ENCODE data around the gene MUC5B.
"Not testable (repeated sequence)": the region's sequence is repeated elsewhere in the genome, so short reads cannot be mapped to it uniquely, and the experiment has no call there.

The MUC5B gene

DNA sequence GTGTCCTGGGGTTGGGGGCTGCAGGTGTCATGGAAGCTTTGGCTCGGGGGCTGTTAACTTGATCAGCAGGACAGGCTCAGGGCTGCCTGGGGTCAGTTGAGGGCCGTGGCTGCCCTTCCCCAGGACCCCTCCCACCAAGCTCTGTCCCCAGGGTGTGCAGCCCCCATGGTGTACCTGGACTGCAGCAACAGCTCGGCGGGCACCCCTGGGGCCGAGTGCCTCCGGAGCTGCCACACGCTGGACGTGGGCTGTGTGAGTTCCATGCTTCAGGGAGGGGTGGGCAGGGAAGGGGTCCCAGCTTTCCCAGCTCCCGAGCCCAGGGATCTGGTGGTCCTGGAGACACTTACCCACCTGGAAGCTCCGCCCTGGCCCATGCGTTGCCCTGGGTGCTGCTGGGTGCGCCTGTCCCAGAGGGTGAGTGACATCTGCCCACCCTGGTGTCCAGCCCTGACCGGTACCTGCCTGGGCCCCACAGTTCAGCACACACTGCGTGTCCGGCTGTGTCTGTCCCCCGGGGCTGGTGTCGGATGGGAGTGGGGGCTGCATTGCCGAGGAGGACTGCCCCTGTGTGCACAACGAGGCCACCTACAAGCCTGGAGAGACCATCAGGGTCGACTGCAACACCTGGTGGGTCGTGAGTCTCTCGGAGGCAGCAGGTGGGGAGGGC, 11.3 kb downstream of the MUC5B start:
- no peak for DNase-seq

DNA sequence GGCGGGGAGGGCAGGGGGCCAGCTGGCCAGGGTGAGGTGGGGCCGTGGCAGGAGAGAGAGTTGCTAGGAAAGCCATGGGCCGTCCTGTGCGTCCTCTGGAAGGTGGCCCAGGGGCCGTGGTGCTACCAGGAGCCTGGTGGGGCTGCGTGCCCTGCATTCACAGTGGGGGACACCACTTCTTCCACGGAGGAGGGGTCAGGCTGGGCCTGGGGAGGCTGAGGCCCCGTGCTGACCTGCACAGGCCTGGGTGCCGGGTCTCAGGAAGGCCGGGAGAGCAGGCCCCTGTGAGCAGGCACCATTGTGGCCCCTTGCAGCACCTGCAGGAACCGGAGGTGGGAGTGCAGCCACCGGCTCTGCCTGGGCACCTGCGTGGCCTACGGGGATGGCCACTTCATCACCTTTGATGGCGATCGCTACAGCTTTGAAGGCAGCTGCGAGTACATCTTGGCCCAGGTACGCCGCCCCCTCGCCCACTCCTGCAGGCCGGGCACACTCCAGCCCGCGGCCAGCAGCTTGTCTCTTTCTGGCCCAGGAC, 12.0 kb downstream of the MUC5B start:
- no peak for DNase-seq

DNA sequence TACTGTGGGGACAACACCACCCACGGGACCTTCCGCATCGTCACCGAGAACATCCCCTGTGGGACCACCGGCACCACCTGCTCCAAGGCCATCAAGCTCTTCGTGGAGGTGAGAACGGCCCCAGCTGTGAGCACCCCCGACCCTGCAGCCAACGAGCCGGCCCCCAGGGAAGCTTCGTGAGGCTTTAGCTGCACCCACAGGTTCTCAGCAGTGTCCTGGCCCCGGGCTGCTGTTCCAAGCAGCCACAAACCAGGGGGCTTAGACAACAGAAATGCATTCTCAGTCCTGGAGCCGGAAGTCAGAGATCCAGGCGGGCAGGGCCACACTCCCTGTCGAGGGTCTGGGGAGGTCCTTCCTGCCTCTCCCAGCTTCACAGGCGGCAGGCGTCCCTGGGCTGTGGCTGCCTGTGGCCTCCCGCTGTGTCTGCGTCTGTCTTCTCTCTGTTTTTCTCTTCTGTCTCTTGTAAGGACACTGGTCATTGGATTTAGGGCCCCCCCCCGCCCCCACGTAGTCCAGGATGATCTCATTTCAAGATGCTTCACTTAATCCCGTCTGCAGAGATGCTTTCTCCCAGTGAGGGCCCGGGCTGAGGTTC, 12.5 kb downstream of the MUC5B start:
- no peak for DNase-seq

DNA sequence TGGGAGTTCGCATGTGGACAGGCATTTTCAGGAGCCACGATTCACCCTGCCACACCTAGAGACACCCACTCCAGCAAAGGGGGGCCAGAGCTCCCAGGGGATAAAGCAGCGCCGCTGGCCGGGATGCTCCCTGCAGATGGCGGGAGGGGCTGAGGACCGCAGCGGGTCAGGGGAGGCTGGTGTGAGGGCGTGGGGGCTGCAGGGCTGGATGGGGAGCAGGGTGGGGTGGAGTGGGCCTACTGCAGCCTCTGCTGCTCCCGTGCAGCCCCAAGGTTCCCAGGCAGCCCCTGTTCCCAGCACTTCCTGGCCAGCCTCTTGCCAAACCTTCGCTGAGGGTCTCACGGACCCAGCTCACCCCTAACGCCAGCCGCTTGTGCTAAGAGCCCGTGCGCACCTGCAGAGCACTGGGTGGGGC, 13.0 kb downstream of the MUC5B start:
- no peak for DNase-seq

- no peak for DNase-seq
These were observed 13.7 kb downstream of the MUC5B start for GRCh38 chr11:1236316-1237127.

DNA sequence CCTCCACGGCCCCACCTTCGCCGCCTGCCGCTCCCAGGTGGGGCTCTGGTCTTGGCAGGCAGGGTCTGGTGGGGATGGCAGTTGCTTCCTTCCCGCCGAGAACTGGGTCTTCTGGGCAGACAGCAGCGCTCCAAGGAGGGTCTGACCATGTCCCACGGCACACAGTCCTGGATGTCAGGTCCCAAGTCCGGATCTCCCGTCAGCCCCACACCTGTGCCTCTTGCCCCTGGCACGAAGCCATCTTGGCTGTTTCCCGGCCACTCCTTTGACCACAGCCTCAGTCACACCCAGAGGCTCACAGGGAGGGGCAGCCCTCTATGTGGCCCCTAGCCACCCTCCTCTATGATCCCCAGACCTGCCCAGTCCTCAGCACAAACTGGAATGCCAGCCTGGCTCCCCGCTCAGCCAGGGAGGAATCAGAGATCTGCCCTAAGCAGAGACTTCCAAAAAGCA, 14.3 kb downstream of the MUC5B start:
- no peak for DNase-seq

- DNase-seq: no peak
These were observed 15.0 kb downstream of the MUC5B start for GRCh38 chr11:1237851-1238250.

GRCh38 chr11:1238767-1239595, 16.1 kb downstream of the MUC5B start:
- DNase-seq: no peak

- DNase-seq: no peak
These were observed 16.8 kb downstream of the MUC5B start for GRCh38 chr11:1239596-1240205.

- no peak for DNase-seq
These were observed 17.9 kb downstream of the MUC5B start for GRCh38 chr11:1240771-1241170.

GRCh38 chr11:1241706-1242105, 18.8 kb downstream of the MUC5B start:
- DNase-seq: no peak

DNA sequence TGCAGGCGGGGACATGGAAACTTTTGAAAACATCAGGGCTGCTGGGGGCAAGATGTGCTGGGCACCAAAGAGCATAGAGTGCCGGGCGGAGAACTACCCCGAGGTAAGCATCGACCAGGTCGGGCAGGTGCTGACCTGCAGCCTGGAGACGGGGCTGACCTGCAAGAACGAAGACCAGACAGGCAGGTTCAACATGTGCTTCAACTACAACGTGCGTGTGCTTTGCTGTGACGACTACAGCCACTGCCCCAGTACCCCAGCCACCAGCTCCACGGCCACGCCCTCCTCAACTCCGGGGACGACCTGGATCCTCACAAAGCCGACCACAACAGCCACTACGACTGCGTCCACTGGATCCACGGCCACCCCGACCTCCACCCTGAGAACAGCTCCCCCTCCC, 19.4 kb downstream of the MUC5B start:
- no peak for DNase-seq

- not testable (repeated sequence) for DNase-seq
These were observed 19.9 kb downstream of the MUC5B start for GRCh38 chr11:1242751-1243150.

GRCh38 chr11:1243521-1243920, 20.7 kb downstream of the MUC5B start:
- not testable (repeated sequence) for DNase-seq

- not testable (repeated sequence) for DNase-seq
These were observed 21.7 kb downstream of the MUC5B start for GRCh38 chr11:1244557-1244956.

DNA sequence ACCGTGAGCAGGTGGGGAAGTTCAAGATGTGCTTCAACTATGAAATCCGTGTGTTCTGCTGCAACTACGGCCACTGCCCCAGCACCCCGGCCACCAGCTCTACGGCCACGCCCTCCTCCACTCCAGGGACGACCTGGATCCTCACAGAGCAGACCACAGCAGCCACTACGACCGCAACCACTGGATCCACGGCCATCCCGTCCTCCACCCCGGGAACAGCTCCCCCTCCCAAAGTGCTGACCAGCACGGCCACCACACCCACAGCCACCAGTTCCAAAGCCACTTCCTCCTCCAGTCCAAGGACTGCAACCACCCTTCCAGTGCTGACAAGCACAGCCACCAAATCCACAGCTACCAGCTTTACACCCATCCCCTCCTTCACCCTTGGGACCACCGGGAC, 22.9 kb downstream of the MUC5B start:
- not testable (repeated sequence) for DNase-seq

DNA sequence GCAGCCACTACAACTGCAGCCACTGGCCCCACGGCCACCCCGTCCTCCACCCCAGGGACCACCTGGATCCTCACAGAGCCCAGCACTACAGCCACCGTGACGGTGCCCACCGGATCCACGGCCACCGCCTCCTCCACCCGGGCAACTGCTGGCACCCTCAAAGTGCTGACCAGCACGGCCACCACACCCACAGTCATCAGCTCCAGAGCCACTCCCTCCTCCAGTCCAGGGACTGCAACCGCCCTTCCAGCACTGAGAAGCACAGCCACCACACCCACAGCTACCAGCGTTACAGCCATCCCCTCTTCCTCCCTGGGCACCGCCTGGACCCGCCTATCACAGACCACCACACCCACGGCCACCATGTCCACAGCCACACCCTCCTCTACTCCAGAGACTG, 23.4 kb downstream of the MUC5B start:
- not testable (repeated sequence) for DNase-seq

DNA sequence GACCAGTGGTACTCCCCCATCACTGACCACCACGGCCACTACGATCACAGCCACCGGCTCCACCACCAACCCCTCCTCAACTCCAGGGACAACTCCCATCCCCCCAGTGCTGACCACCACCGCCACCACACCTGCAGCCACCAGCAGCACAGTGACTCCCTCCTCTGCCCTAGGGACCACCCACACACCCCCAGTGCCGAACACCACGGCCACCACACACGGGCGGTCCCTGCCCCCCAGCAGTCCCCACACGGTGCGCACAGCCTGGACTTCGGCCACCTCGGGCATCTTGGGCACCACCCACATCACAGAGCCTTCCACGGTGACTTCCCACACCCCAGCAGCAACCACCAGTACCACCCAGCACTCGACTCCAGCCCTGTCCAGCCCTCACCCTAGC, 24.2 kb downstream of the MUC5B start:
- not testable (repeated sequence) for DNase-seq

DNA sequence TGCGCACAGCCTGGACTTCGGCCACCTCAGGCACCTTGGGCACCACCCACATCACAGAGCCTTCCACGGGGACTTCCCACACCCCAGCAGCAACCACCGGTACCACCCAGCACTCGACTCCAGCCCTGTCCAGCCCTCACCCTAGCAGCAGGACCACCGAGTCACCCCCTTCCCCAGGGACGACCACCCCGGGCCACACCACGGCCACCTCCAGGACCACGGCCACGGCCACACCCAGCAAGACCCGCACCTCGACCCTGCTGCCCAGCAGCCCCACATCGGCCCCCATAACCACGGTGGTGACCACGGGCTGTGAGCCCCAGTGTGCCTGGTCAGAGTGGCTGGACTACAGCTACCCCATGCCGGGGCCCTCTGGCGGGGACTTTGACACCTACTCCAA, 26.1 kb downstream of the MUC5B start:
- not testable (repeated sequence) for DNase-seq

- not testable (repeated sequence) for DNase-seq
These were observed 27.5 kb downstream of the MUC5B start for GRCh38 chr11:1250411-1250810.

GRCh38 chr11:1251236-1251770, 28.4 kb downstream of the MUC5B start:
- DNase-seq: no peak
